RWPE2 (cell line): ENCODE measurements around the gene ABCB1.
"Not testable (repeated sequence)": the region's sequence is repeated elsewhere in the genome, so short reads cannot be mapped to it uniquely, and the experiment has no call there.

Experiments
- ATAC-seq: fragments of 200-7000 bp; cut with Tn5 transposase; 3 replicates; pipeline ENCODE4 v1.9.1; 2021; ENCODE audit warnings: low read depth
- DNase-seq: peaks from one replicate; pipeline ENCODE4 v3.0.0-alpha.2; 2020; ENCODE audit warnings: low spot score
- H3K27ac ChIP-seq: fragments of 450-650 bp; 2 replicates; pipeline ENCODE4 v1.5.1; 2017; ENCODE audit warnings: mild to moderate bottlenecking; ENCODE audit not compliant: poor library complexity, severe bottlenecking
- H3K27me3 ChIP-seq: fragments of 250-450 bp; sonication (Bioruptor Pico); 2 replicates; pipeline ENCODE4 v1.5.1; 2021; ENCODE audit warnings: mild to moderate bottlenecking, moderate library complexity; ENCODE audit not compliant: insufficient read depth, poor library complexity, severe bottlenecking
- H3K36me3 ChIP-seq: fragments of 250-450 bp; sonication (Bioruptor Pico); 2 replicates; pipeline ENCODE4 v1.5.1; 2020; ENCODE audit warnings: low read depth, mild to moderate bottlenecking, moderate library complexity
- H3K4me1 ChIP-seq: fragments of 250-450 bp; sonication (Bioruptor Pico); 2 replicates; pipeline ENCODE4 v1.5.1; 2021; ENCODE audit warnings: mild to moderate bottlenecking, moderate library complexity; ENCODE audit not compliant: insufficient read depth, poor library complexity, severe bottlenecking
- H3K4me3 ChIP-seq: fragments of 250-450 bp; sonication (Bioruptor Pico); 2 replicates; pipeline ENCODE4 v1.5.1; 2021; ENCODE audit warnings: mild to moderate bottlenecking, moderate library complexity; ENCODE audit not compliant: severe bottlenecking
- H3K9me3 ChIP-seq: fragments of 250-450 bp; sonication (Bioruptor Pico); 2 replicates; pipeline ENCODE4 v1.5.1; 2021; ENCODE audit warnings: mild to moderate bottlenecking, moderate library complexity; ENCODE audit not compliant: severe bottlenecking
- TF ChIP-seq, protein P1 (sequence below): fragments of 450-650 bp; IDR thresholded peaks from one replicate; pipeline ENCODE4 v1.5.1; 2017; ENCODE audit warnings: mild to moderate bottlenecking, moderate library complexity; ENCODE audit not compliant: poor library complexity, severe bottlenecking

Gene ABCB1

DNA sequence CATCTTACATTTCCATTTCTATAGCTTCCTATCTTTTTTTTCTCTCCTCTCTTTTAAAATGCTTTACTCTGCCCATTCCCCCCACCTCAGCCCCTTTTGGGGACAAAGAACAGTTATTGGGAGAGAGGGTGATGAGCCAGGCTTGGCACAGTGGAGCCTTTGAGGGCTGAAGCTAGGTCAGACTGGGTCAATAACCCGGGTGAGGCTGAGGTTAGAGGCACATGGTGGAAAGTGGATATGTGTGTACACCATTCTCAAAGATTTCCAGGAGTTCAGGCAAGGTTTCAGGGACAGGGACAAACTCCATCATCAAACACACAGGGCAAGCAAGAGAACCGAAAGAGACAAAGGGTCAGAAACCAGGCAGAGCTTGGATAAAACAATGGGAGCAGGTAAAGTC is 136.7 kb downstream of the ABCB1 start:
- Histone ChIP-seq H3K27ac (no peak overlapping the region), H3K4me1 (no peaks in the 10 kb centered on the region), H3K36me3 (no peaks in the 10 kb centered on the region), H3K27me3 (no peaks in the 10 kb centered on the region), H3K4me3 (no peak overlapping the region), H3K9me3 (no peaks in the 10 kb centered on the region)
- TF ChIP-seq, protein P1, sequence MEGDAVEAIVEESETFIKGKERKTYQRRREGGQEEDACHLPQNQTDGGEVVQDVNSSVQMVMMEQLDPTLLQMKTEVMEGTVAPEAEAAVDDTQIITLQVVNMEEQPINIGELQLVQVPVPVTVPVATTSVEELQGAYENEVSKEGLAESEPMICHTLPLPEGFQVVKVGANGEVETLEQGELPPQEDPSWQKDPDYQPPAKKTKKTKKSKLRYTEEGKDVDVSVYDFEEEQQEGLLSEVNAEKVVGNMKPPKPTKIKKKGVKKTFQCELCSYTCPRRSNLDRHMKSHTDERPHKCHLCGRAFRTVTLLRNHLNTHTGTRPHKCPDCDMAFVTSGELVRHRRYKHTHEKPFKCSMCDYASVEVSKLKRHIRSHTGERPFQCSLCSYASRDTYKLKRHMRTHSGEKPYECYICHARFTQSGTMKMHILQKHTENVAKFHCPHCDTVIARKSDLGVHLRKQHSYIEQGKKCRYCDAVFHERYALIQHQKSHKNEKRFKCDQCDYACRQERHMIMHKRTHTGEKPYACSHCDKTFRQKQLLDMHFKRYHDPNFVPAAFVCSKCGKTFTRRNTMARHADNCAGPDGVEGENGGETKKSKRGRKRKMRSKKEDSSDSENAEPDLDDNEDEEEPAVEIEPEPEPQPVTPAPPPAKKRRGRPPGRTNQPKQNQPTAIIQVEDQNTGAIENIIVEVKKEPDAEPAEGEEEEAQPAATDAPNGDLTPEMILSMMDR: no peak
- ATAC-seq (no peak), DNase-seq (no peak)

DNA sequence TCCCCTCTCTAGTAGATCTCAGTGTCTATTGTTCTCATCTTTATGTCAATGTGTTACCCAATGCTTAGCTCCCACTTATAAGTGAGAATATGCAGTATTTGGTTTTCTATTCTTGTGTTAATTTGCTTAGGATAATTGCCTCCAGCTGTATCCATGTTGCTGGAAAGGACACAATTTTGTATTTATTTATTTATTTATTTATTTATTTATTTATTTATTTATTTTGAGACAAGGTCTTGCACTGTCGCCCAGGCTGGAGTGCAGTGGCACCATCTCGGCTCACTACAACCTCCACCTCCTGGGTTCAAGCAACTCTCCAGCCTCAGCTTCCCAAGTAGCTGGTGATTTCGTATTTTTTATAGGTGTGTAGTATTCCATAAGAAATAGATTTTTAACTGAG is 140.2 kb downstream of the ABCB1 start:
- not testable (repeated sequence) for H3K4me1 ChIP-seq, DNase-seq, H3K36me3 ChIP-seq, ATAC-seq, H3K27ac ChIP-seq, H3K27me3 ChIP-seq, H3K9me3 ChIP-seq, H3K4me3 ChIP-seq

DNA sequence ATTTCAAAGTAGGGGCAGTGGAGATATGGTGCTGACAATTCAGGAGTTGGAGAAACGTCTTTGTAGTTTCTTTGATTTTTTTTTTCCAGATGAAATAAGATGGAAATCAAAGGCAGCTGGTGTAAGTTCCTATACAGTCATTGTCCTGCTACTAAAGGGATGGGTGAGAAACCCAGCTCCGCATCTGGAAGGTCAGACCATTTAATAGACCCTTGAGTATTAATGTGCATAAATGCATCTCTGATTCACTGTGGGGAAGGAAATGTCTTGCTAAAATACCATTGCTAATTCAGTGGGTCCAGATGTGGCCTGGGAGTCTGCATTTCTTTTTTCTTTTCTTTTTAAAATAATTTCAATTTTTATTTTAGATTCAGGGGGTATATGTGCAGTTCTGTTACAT is 140.7 kb downstream of the ABCB1 start:
- no peaks in the 10 kb centered on the region for H3K9me3 ChIP-seq

DNA sequence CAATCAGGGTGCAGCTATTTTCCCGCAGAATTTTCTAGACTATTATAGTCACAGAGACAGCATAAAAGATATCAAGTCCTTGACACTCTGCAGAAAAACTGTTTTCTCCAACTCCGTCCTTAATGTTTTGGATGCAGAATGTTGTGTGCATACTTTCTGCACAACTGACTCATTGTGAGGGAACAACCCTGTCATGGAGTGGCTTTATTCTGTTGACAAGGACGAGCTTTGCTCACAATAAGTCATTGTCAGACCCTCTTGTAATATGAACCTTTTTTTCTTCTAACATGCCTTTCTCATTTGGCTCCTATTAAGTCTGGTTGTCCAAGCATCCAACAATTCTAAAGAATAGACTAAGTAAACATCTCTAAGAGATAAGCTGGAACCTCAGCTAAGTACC is 142.5 kb downstream of the ABCB1 start:
- no peak for DNase-seq
- Histone ChIP-seq H3K27ac (no peak overlapping the region), H3K4me3 (no peak overlapping the region), H3K27me3 (peaks cover 9% of the 10 kb centered on the region), H3K4me1 (no peaks in the 10 kb centered on the region), H3K9me3 (no peaks in the 10 kb centered on the region), H3K36me3 (no peaks in the 10 kb centered on the region)
- TF ChIP-seq, protein P1: no peak
- ATAC-seq: no peak

More for the DNA sequence above, 140.7 kb downstream of the ABCB1 start:
- H3K27ac ChIP-seq: no peak overlapping the region
- TF ChIP-seq, protein P1: no peak
- peaks cover 5% of the 10 kb centered on the region for H3K27me3 ChIP-seq
- no peaks in the 10 kb centered on the region for H3K4me1 ChIP-seq
- no peak overlapping the region for H3K4me3 ChIP-seq
- no peaks in the 10 kb centered on the region for H3K36me3 ChIP-seq
- DNase-seq (no peak), ATAC-seq (no peak)

DNA sequence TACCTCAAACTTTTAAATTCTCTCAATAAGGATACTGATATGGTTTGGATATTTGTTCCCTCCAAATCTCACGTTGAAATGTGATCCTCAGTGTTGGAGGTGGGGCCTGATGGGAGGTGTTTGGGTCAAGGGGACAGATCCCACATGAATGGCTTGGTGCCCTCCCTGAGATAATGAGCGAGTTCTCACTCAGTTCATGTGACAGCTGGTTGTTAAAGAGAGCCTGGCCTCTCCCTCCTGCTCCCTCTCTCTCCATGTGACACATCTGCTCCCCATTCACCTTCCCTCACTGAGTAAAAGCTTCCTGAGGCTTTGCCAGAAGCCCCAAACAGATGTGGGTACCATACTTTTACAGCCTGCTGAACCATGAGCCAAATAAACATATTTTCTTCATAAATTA is 144.4 kb downstream of the ABCB1 start:
- no peak overlapping the region for H3K27ac ChIP-seq
- no peaks in the 10 kb centered on the region for H3K36me3 ChIP-seq
- H3K4me3 ChIP-seq: no peak overlapping the region
- ATAC-seq (no peak), DNase-seq (no peak)
- no peaks in the 10 kb centered on the region for H3K4me1 ChIP-seq
- peaks cover 9% of the 10 kb centered on the region for H3K27me3 ChIP-seq
- TF ChIP-seq, protein P1: no peak
- no peaks in the 10 kb centered on the region for H3K9me3 ChIP-seq
